ENCODE measurements around the gene AVP. TPM values are rescaled to one million over a fixed set of nuclear protein-coding genes. Genes with fewer than 3 reads are reported as not detected.
"Not testable (repeated sequence)": the region's sequence is repeated elsewhere in the genome, so short reads cannot be mapped to it uniquely, and the experiment has no call there.

The AVP gene
- total RNA-seq, 1 experiment from 2014 or later = not detected

DNA sequence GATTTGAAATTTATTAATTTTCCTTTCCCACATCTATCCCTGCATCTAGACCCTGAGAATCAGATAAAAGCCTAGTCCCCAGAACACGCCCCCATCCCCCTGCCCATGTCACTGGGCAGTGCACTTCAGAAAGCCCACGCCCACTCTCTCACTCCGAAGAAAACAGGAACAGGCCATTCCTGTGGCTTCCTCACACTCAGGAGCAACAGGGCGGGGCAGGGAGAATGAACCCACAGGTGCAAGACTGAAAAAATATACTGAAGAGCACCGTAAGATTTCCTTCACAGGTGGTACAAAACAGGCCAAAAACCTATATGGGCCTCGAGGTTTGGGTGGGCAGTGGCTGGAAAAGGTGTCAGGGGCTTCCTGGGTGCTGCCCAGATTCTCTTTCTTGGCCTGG, 9.7 kb downstream of the AVP start:
- ChIA-PET POLR2A (no interaction called here), CTCF (no interaction called here)
- Histone ChIP-seq H3K4me3 (ENCODE audit: low read depth in 2 of 2, low read length in 2 of 2) (no peak overlapping the region), H3K9me3 (ENCODE audit: control insufficient read depth, insufficient read depth, low read depth, low read length) (no peaks in the 10 kb centered on the region), H3K27ac (ENCODE audit: low read length) (no peak overlapping the region), H3K27me3 (ENCODE audit: control insufficient read depth, insufficient read depth, low read length) (no peaks in the 10 kb centered on the region), H3K4me1 (ENCODE audit: control insufficient read depth, insufficient read depth, low read length) (no peaks in the 10 kb centered on the region), H3K36me3 (ENCODE audit: control insufficient read depth, insufficient read depth, low read length) (no peaks in the 10 kb centered on the region)
- TF ChIP-seq POLR2AphosphoS5 (IDR thresholded peaks at IDR 0.05; ENCODE audit: low read depth, low read length) = no peak
- TF ChIP-seq SIN3A (IDR thresholded peaks at IDR 0.05; ENCODE audit: borderline replicate concordance, insufficient read depth, low read depth, low read length) = no peak
- no peak for TF ChIP-seq TCF7L2 (IDR thresholded peaks at IDR 0.05; ENCODE audit: low read depth, low read length)
- TF ChIP-seq, protein P1, sequence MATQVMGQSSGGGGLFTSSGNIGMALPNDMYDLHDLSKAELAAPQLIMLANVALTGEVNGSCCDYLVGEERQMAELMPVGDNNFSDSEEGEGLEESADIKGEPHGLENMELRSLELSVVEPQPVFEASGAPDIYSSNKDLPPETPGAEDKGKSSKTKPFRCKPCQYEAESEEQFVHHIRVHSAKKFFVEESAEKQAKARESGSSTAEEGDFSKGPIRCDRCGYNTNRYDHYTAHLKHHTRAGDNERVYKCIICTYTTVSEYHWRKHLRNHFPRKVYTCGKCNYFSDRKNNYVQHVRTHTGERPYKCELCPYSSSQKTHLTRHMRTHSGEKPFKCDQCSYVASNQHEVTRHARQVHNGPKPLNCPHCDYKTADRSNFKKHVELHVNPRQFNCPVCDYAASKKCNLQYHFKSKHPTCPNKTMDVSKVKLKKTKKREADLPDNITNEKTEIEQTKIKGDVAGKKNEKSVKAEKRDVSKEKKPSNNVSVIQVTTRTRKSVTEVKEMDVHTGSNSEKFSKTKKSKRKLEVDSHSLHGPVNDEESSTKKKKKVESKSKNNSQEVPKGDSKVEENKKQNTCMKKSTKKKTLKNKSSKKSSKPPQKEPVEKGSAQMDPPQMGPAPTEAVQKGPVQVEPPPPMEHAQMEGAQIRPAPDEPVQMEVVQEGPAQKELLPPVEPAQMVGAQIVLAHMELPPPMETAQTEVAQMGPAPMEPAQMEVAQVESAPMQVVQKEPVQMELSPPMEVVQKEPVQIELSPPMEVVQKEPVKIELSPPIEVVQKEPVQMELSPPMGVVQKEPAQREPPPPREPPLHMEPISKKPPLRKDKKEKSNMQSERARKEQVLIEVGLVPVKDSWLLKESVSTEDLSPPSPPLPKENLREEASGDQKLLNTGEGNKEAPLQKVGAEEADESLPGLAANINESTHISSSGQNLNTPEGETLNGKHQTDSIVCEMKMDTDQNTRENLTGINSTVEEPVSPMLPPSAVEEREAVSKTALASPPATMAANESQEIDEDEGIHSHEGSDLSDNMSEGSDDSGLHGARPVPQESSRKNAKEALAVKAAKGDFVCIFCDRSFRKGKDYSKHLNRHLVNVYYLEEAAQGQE (IDR thresholded peaks at IDR 0.05; ENCODE audit: insufficient read depth in 1 of 2, low read depth in 2 of 2, low read length in 1 of 2) = no peak
- TF ChIP-seq, protein P2, sequence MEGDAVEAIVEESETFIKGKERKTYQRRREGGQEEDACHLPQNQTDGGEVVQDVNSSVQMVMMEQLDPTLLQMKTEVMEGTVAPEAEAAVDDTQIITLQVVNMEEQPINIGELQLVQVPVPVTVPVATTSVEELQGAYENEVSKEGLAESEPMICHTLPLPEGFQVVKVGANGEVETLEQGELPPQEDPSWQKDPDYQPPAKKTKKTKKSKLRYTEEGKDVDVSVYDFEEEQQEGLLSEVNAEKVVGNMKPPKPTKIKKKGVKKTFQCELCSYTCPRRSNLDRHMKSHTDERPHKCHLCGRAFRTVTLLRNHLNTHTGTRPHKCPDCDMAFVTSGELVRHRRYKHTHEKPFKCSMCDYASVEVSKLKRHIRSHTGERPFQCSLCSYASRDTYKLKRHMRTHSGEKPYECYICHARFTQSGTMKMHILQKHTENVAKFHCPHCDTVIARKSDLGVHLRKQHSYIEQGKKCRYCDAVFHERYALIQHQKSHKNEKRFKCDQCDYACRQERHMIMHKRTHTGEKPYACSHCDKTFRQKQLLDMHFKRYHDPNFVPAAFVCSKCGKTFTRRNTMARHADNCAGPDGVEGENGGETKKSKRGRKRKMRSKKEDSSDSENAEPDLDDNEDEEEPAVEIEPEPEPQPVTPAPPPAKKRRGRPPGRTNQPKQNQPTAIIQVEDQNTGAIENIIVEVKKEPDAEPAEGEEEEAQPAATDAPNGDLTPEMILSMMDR (IDR thresholded peaks at IDR 0.05) = no peak
- BruUV-seq (replicated peaks) = no TSS peak
- in situ Hi-C loops (cut with HindIII; ENCODE audit: low pct_unique_long_range_greater_than_20kb, low sequenced_read_pairs) = no loop called here
- intact Hi-C loops (cut with micrococcal nuclease; ENCODE audit: unreplicated experiment) = no loop called here
- ATAC-seq = no peak
- DNase-seq (ENCODE audit: low read depth, low spot score) = no peak

DNA sequence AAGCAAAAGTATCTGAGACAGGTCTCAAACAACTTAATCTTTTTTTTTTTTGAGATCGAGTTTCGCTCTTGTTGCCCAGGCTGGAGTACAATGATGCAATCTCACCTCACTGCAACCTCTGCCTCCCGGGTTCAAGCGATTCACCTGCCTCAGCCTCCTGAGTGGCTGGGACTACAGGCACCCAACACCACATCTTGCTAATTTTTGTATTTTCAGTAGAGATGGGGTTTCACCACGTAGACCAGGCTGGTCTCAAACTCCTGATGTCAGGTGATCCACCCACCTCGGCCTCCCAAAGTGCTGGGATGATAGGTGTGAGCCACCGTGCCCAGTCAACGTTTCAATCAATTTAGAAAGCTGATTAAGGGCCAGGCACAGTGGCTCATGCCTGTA, 11.3 kb downstream of the AVP start:
- H3K27me3 ChIP-seq (ENCODE audit: control insufficient read depth, insufficient read depth, low read length); H3K4me1 ChIP-seq (ENCODE audit: control insufficient read depth, insufficient read depth, low read length); BruUV-seq (replicated peaks); in situ Hi-C loops (cut with HindIII; ENCODE audit: low pct_unique_long_range_greater_than_20kb, low sequenced_read_pairs); H3K4me3 ChIP-seq (ENCODE audit: low read depth in 2 of 2, low read length in 2 of 2); intact Hi-C loops (cut with micrococcal nuclease; ENCODE audit: unreplicated experiment); H3K27ac ChIP-seq (ENCODE audit: low read length); POLR2A ChIA-PET; ATAC-seq; H3K9me3 ChIP-seq (ENCODE audit: control insufficient read depth, insufficient read depth, low read depth, low read length); H3K36me3 ChIP-seq (ENCODE audit: control insufficient read depth, insufficient read depth, low read length); DNase-seq (ENCODE audit: low read depth, low spot score); CTCF ChIA-PET: not testable (repeated sequence)

DNA sequence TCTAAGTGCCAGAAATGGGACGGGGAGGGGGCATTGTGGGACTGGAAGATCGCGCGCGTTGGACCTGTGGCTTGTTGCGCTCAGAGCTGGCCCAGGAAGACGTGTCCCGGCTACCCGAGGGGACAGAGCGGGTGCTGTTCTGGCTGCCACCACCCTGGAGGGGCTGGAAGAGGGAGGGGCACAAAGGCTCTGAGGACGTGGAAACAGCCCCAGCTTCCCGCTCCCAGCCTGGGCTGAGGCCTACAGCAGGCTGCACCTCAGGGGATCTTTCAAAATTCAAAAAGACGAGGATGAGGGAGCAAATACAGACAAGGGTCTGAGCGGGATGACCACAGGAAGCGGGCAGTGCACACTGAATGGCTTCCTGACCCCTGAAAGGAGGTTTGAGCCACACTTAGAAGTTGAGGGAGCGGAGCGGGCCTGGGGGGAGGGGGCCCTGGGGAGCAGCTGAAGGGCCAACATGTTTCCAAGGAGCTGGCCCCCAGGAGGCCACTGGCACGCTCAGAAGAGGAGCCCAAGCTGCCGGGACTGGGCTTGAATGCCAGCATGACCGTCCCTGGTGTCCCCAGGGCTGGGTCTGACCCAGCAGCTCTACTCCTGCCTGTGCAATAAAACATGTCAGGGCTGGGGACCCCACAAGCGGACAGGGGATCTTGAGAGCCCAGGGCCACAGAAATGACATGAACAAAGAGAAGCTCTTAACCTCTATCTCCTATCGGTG, 11.8 kb downstream of the AVP start:
- DNase-seq (ENCODE audit: low read depth, low spot score) (no peak), ATAC-seq (no peak)
- POLR2A ChIA-PET = no interaction called here
- in situ Hi-C loops (cut with HindIII; ENCODE audit: low pct_unique_long_range_greater_than_20kb, low sequenced_read_pairs) = no loop called here
- no peaks in the 10 kb centered on the region for H3K9me3 ChIP-seq (ENCODE audit: control insufficient read depth, insufficient read depth, low read depth, low read length)
- no peak overlapping the region for H3K4me3 ChIP-seq (ENCODE audit: low read depth in 2 of 2, low read length in 2 of 2)
- CTCF ChIA-PET = no interaction called here
- intact Hi-C loops (cut with micrococcal nuclease; ENCODE audit: unreplicated experiment) = no loop called here
- H3K27ac ChIP-seq (ENCODE audit: low read length) = no peak overlapping the region
- TF ChIP-seq TCF7L2 (IDR thresholded peaks at IDR 0.05; ENCODE audit: low read depth, low read length) = no peak
- TF ChIP-seq SIN3A (IDR thresholded peaks at IDR 0.05; ENCODE audit: borderline replicate concordance, insufficient read depth, low read depth, low read length) = no peak
- TF ChIP-seq, protein P1 (IDR thresholded peaks at IDR 0.05; ENCODE audit: insufficient read depth in 1 of 2, low read depth in 2 of 2, low read length in 1 of 2) = no peak
- TF ChIP-seq, protein P2 (IDR thresholded peaks at IDR 0.05) = no peak
- BruUV-seq (replicated peaks) = no TSS peak
- H3K36me3 ChIP-seq (ENCODE audit: control insufficient read depth, insufficient read depth, low read length) = no peaks in the 10 kb centered on the region
- no peaks in the 10 kb centered on the region for H3K27me3 ChIP-seq (ENCODE audit: control insufficient read depth, insufficient read depth, low read length)
- 0 out of 2 replicates have a peak, but pooled peaks cover 2% of the 10 kb centered on the region for H3K4me1 ChIP-seq (ENCODE audit: control insufficient read depth, insufficient read depth, low read length)
